Measurements from ENCODE around the gene TMEM107. TPM values are rescaled to one million over a fixed set of nuclear protein-coding genes. Genes with fewer than 3 reads are reported as not detected.

Gene TMEM107
- total RNA-seq, 1 experiment from 2014 or later, result 12.3 TPM

DNA sequence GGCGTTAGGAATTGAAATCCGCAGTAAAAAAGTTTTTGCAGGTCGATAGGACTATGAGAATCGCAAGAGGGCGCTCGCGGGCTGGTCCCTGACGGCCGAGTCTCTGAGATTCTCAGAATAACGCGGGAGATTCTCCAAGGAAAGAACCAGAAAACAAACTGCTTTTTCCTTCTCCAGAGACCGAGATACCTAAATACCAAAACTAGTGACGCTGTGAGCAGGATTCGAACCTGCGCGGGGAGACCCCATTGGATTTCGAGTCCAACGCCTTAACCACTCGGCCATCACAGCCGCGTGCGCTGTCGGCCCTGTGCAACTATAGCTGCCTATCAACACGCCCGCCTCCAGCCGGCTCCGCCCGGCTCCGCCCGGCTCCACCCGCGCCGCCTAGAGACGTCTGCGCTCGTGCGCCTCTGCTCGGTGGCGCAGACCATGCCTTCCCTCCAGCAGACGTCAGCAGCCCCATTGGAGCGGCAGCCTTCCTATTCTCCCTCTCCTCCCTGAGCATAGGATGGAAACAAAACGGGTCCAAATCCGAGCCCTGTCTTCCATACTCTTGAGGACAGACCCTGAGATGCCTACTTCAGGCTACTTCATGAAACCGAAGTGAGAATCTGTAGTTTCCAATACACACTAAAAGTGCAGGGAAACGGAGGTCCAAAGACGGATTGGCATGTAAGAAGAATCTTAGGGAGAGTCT lies 37.4 kb downstream of the TMEM107 start:
- DNase-seq (ENCODE audit: low read depth), result peak; percentile 98

GRCh38 chr17:8138374-8138671 lies 37.9 kb downstream of the TMEM107 start:
- DNase-seq (ENCODE audit: low read depth), result no peak

DNA sequence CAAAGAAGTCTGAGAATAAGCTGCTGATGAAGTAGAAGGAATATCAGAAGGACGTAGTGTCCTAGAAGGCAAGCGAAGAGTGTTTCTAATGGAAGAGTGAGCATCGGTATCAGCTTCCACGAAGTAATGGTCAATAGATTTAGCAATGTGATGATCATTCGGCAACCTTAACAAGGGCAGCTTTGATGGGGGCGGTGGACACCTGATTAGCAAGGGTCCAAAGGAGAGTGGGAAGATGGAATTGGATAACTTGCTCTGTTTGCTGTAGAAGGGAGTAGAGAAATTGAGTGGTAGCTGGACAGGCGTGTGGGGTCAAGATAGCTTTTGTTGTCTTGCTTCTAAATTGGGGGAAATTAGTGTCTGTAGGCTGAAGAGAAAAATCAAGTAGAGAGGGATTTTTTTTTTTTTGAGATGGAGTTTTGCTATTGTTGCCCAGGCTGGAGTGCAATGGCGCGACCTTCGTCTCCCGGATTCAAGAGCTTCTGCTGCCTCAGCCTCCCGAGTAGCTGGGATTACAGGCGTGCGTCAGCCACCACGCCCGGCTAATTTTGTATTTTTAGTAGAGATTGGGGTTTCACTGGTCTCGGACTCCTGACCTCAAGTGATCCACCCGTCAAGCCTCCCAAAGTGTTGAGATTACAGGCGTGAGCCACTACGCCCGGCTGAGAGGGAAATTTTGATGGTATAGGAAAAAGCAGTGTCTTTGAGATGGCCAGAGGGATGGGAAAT lies 38.4 kb downstream of the TMEM107 start:
- DNase-seq (ENCODE audit: low read depth), result no peak

- no peak for DNase-seq (ENCODE audit: low read depth)
These were observed 42.2 kb downstream of the TMEM107 start for GRCh38 chr17:8133941-8134340.

GRCh38 chr17:8133399-8133798 lies 42.8 kb downstream of the TMEM107 start:
- no peak for DNase-seq (ENCODE audit: low read depth)

GRCh38 chr17:8131844-8132441 lies 44.2 kb downstream of the TMEM107 start:
- peak; percentile 72 for DNase-seq (ENCODE audit: low read depth)

DNA sequence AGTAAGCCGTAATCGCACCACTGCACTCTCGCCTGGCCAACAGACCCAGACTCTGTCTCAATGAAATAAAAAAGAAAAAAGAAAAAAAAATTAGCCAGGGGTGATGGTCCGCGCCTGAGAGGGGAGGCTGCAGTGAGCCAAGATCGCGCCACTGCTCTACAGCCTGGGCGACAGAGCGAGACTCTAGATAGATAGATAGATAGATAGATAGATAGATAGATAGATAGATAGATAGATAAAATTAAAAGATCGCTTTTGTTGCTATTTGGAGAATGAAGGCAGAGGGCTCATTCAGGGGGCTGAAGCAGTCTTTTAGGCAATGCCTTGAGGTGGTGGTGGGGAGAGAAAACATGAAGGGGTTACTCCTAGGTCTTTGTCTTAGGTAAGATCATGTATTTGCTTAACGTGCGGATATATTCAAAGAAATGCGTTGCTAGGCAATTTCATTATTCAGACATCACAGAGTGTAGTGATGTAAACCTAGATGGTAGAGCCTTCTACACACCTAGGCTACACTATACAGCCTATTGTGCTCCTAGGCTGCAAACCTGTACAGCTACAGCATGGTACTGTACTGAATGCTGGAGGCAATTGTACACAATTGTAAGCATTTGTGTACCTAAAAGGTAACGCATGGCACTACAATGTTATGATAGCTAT lies 47.9 kb downstream of the TMEM107 start:
- no peak for DNase-seq (ENCODE audit: low read depth)

DNA sequence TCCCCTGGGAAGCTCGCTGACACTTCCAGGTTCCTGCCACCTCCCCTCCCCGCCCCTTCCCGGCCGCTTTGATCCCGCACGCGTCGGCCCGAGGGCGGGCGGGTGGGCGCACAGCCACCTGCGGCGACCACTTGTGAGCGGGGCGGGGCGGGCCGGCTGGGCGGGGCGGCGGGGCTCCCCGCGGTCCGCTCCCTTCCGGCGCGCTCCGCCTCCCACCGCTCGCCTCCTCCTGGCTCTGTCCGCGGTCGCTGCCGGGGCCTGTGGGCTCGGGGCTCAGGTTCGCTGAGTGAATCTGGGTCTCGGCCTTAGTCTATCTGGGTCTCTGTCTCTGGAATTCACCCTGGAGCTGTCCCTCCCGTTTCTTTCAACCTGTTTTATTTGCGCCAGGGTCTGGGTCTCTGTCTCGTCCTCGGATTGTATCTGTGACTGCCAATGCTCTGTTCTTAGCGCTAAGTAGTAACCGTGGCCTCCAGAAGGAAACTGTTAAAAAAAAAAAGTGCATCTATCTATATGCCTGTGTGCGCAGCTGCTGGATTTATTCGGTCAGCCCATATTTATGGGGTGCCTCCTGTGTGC lies 49.6 kb downstream of the TMEM107 start:
- peak; percentile 48 for DNase-seq (ENCODE audit: low read depth)

DNA sequence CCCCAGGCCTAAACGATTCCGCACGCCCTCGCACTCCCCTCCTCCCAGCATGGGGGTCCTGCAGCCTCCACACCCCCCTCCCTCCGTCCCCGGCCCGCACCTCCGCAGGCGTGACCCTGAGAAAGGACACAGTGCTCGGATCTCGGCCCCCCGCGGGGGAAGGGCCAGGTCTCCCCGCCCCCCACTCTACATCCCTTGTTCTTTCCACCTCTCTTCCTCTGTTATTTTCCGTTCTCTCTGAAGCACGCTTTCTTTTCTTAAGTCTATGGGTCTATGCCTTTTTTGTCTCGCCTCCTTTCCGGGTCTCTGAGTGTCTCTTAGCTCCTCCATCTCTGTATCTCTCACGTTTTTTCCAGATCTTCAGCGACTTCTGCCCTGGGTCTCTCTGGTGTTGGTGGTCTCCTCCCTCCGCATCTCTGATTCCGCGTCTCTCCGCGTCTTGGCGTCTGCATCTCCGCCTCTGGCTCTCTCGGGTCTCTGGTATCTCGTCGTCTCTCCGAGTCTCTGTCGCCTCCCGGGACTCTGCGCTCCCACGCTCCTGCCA lies 50.2 kb downstream of the TMEM107 start:
- peak; percentile 41 for DNase-seq (ENCODE audit: low read depth)

- DNase-seq (ENCODE audit: low read depth), result peak; percentile 80
These were observed 50.8 kb downstream of the TMEM107 start for GRCh38 chr17:8125154-8125946.

GRCh38 chr17:8124350-8125153 lies 51.6 kb downstream of the TMEM107 start:
- DNase-seq (ENCODE audit: low read depth), result no peak

DNA sequence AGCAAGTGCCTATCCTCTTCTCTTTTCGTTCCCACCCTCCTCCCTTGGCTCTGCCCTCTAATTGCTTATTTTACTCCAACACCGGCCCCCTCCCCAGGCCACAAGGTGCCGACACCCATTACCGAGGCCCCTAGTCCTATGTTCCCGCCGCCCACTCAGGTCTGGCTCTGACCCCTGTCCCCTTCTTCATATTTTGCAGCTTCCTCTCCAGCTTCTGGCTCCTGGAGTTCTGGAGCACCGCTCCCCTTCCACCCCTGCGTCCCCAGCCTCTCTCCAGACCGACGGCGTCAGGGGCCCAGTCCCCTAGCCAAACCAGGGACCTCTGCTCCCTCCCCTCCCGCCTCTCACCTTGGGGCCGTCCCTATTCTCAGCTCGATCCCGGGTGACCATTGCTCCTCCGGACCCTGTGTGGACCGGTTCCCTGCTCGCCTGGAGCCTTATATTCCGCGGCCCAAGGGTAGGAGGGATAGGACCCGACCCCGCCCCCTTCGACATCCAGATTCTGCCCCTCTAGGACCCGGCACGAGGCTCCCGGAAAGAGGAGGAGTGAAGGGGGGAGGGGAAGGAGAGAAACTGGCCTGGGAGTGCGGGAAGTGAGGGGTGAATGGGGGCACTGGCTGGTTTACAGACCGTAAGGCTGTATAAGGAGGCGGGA lies 52.4 kb downstream of the TMEM107 start, which contains the start of gene HES7:
Gene HES7 (minus strand): TSS at position 412 of the 655 bp plus-strand sequence. CDS start 22 bp downstream, at position 390.
- DNase-seq (ENCODE audit: low read depth), result peak; percentile 42

DNA sequence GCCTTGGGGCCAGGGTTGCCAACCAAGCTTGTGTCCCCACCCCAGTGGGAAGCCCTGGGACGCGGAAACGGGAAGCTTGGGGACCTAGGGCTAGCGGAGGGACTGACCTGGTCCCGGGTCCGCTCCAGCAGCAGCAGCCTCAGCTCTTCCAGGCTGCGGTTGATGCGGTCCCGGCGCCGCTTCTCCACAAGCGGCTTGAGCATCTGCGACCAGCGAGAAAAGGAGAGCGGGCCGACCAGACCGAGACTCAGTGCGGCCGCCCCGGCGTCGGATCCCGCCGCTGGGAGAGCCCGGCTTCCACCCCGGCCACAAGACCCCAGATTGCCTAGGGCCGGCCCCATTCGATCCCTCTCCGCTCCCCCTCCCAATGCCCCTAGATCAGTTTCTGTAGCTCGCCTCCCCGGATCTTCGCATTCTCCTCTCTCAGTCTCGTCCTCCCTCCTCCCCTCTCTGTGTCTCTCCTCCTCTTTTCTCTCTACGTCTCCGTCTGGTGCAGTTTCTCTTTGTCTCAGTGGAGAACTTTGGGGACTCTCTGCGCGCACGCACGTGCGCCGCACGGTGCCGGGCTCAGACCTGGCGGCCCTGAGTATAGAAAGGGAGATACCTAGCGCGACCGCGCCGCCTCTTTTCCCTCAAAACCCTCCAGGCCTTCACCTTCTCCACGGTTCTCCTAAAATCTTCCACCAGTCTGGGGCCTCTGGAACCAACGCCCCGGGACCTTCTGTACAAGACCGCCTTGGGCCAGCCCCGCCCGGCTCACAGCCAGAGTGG lies 53.1 kb downstream of the TMEM107 start:
- no peak for DNase-seq (ENCODE audit: low read depth)

Other genes with a start within 250 kb of the TMEM107 start
- gene KCNAB3, start 246.5 kb downstream of the TMEM107 start, total RNA-seq (2014; rRNA removed; shearing (Covaris generic)), result 1.8 and 3.5 TPM in 2 replicates
- 34.9 and 71.5 TPM in 2 replicates for gene TRAPPC1, start 244.4 kb downstream of the TMEM107 start, total RNA-seq (2014; rRNA removed; shearing (Covaris generic))
- 18.8 and 28.7 TPM in 2 replicates for gene CNTROB, start 244.2 kb downstream of the TMEM107 start, total RNA-seq (2014; rRNA removed; shearing (Covaris generic))
- gene GUCY2D, start 173.8 kb downstream of the TMEM107 start, total RNA-seq (2014; rRNA removed; shearing (Covaris generic)), result not detected in 2 replicates
- not detected in 2 replicates for gene ALOX15B, start 137.3 kb downstream of the TMEM107 start, total RNA-seq (2014; rRNA removed; shearing (Covaris generic))
- 0.51 TPM in 1 of 2 replicates, not detected in the other for gene ALOX12B, start 88.7 kb downstream of the TMEM107 start, total RNA-seq (2014; rRNA removed; shearing (Covaris generic))
- 0.60 and 1.0 TPM in 2 replicates for gene ALOXE3, start 57.9 kb downstream of the TMEM107 start, total RNA-seq (2014; rRNA removed; shearing (Covaris generic))
- gene HES7, start 52.3 kb downstream of the TMEM107 start, total RNA-seq (2014; rRNA removed; shearing (Covaris generic)), result 0.43 and 1.8 TPM in 2 replicates
- gene PER1, start 24.0 kb downstream of the TMEM107 start, total RNA-seq (2014; rRNA removed; shearing (Covaris generic)), result 3.2 and 5.2 TPM in 2 replicates
- 2.7 and 4.6 TPM in 2 replicates for gene VAMP2, start 13.4 kb downstream of the TMEM107 start, total RNA-seq (2014; rRNA removed; shearing (Covaris generic))
- 6.5 and 9.9 TPM in 2 replicates for gene BORCS6, start 13.8 kb upstream of the TMEM107 start, total RNA-seq (2014; rRNA removed; shearing (Covaris generic))
- 147 and 161 TPM in 2 replicates for gene AURKB, start 34.2 kb upstream of the TMEM107 start, total RNA-seq (2014; rRNA removed; shearing (Covaris generic))
- gene CTC1, start 71.7 kb upstream of the TMEM107 start, total RNA-seq (2014; rRNA removed; shearing (Covaris generic)), result 5.2 and 6.9 TPM in 2 replicates
- 55.3 and 55.4 TPM in 2 replicates for gene PFAS, start 72.9 kb upstream of the TMEM107 start, total RNA-seq (2014; rRNA removed; shearing (Covaris generic))
- 13.0 and 15.9 TPM in 2 replicates for gene RANGRF, start 112.3 kb upstream of the TMEM107 start, total RNA-seq (2014; rRNA removed; shearing (Covaris generic))
- 0.48 and 5.1 TPM in 2 replicates for gene SLC25A35, start 119.0 kb upstream of the TMEM107 start, total RNA-seq (2014; rRNA removed; shearing (Covaris generic))
- 0.10 and 0.27 TPM in 2 replicates for gene ARHGEF15, start 133.9 kb upstream of the TMEM107 start, total RNA-seq (2014; rRNA removed; shearing (Covaris generic))
- not detected in 2 replicates for gene ODF4, start 163.5 kb upstream of the TMEM107 start, total RNA-seq (2014; rRNA removed; shearing (Covaris generic))
- gene RPL26, start 206.8 kb upstream of the TMEM107 start, total RNA-seq (2014; rRNA removed; shearing (Covaris generic)), result 2,438 and 3,072 TPM in 2 replicates
- not detected in 2 replicates for gene RNF222, start 221.4 kb upstream of the TMEM107 start, total RNA-seq (2014; rRNA removed; shearing (Covaris generic))

All from HT1080 (cell line).